Osteoblast (primary cell): ENCODE measurements around the gene KLK7. TPM values are rescaled to one million over a fixed set of nuclear protein-coding genes. Genes with fewer than 3 reads are reported as not detected.

Experiments used
- DNase-seq: peaks from one replicate; pipeline ENCODE4 v3.0.0; 2011; ENCODE audit warnings: low spot score, mixed read lengths; ENCODE audit not compliant: insufficient read length; ENCODE audit errors: missing footprints
- H2AFZ ChIP-seq: 2 replicates; pipeline ENCODE4 v1.6.0; 2011; ENCODE audit warnings: mild to moderate bottlenecking, low read length
- H3K27ac ChIP-seq: 2 replicates; pipeline ENCODE4 v1.5.1; 2011; ENCODE audit warnings: mild to moderate bottlenecking, low read depth, low read length, moderate library complexity
- H3K27me3 ChIP-seq: 2 replicates; pipeline ENCODE4 v1.6.0; 2012; ENCODE audit warnings: mild to moderate bottlenecking, control low read depth, inconsistent platforms, low read length, moderate library complexity; ENCODE audit not compliant: insufficient read depth
- H3K36me3 ChIP-seq: 2 replicates; pipeline ENCODE4 v1.5.1; 2011; ENCODE audit warnings: mild to moderate bottlenecking, low read length, control low read depth, moderate library complexity; ENCODE audit not compliant: insufficient read depth
- H3K4me1 ChIP-seq: 2 replicates; pipeline ENCODE4 v1.5.1; 2011; ENCODE audit warnings: mild to moderate bottlenecking, low read length, control low read depth, moderate library complexity; ENCODE audit not compliant: insufficient read depth
- H3K4me2 ChIP-seq: 2 replicates; pipeline ENCODE4 v1.6.0; 2011; ENCODE audit warnings: mild to moderate bottlenecking, low read length; ENCODE audit not compliant: insufficient read depth
- H3K4me3 ChIP-seq: fragments of 200-600 bp; sonication (generic); 3 replicates; pipeline ENCODE4 v1.5.1; 2012; ENCODE audit warnings: mild to moderate bottlenecking, low read length, inconsistent platforms; ENCODE audit not compliant: insufficient read depth
- H3K79me2 ChIP-seq: 2 replicates; pipeline ENCODE4 v1.6.0; 2012; ENCODE audit warnings: mild to moderate bottlenecking, low read length, control low read depth, inconsistent platforms; ENCODE audit not compliant: insufficient read depth
- H3K9me3 ChIP-seq: 2 replicates; pipeline ENCODE4 v1.5.1; 2011; ENCODE audit warnings: low read depth, low read length, control low read depth
- H4K20me1 ChIP-seq: 2 replicates; pipeline ENCODE4 v1.6.0; 2012; ENCODE audit warnings: mild to moderate bottlenecking, low read length, control low read depth; ENCODE audit not compliant: insufficient read depth
- CTCF ChIP-seq: IDR thresholded peaks from 2 replicates; pipeline ENCODE4 v1.5.1; 2011; ENCODE audit warnings: mild to moderate bottlenecking, low read depth, low read length, moderate library complexity; ENCODE audit errors: extremely low read depth
- total RNA-seq: library from RNA; depleted of rRNA; stranded (reverse); fragments of >200 nt; gene quantifications from 2 replicates; pipeline ENCODE4 v1.2.3, GENCODE V29; 2012

Gene KLK7
- total RNA-seq, 1 donor = not detected

- H3K9me3 ChIP-seq = no peaks in the 10 kb centered on the region
- no peak overlapping the region for H3K27ac ChIP-seq
- H3K79me2 ChIP-seq = no peaks in the 10 kb centered on the region
- H3K27me3 ChIP-seq = no peaks in the 10 kb centered on the region
- no peak for TF ChIP-seq CTCF
- H2AFZ ChIP-seq = no peak overlapping the region
- no peaks in the 10 kb centered on the region for H3K4me1 ChIP-seq
- no peak overlapping the region for H3K4me3 ChIP-seq
- H4K20me1 ChIP-seq = no peaks in the 10 kb centered on the region
- no peak for DNase-seq
- no peaks in the 10 kb centered on the region for H3K36me3 ChIP-seq
- H3K4me2 ChIP-seq = no peak overlapping the region
Observed at GRCh38 chr19:51010066-51010795, 26.5 kb upstream of the KLK7 start.

GRCh38 chr19:51009061-51009891 is 25.6 kb upstream of the KLK7 start:
- H3K79me2 ChIP-seq = no peaks in the 10 kb centered on the region
- no peaks in the 10 kb centered on the region for H3K9me3 ChIP-seq
- no peaks in the 10 kb centered on the region for H3K27me3 ChIP-seq
- no peaks in the 10 kb centered on the region for H3K36me3 ChIP-seq
- DNase-seq = peak; percentile 53
- no peak overlapping the region for H3K4me3 ChIP-seq
- no peak overlapping the region for H3K4me2 ChIP-seq
- no peaks in the 10 kb centered on the region for H3K4me1 ChIP-seq
- TF ChIP-seq CTCF = no peak
- H3K27ac ChIP-seq = no peak overlapping the region
- no peaks in the 10 kb centered on the region for H4K20me1 ChIP-seq
- H2AFZ ChIP-seq = no peak overlapping the region

GRCh38 chr19:51007488-51007887 is 23.8 kb upstream of the KLK7 start:
- Histone ChIP-seq H3K27ac (no peak overlapping the region), H4K20me1 (no peaks in the 10 kb centered on the region), H3K9me3 (no peaks in the 10 kb centered on the region), H3K27me3 (no peaks in the 10 kb centered on the region), H3K4me2 (no peak overlapping the region), H2AFZ (no peak overlapping the region), H3K79me2 (no peaks in the 10 kb centered on the region), H3K4me1 (no peaks in the 10 kb centered on the region), H3K4me3 (no peak overlapping the region), H3K36me3 (no peaks in the 10 kb centered on the region)
- no peak for TF ChIP-seq CTCF
- no peak for DNase-seq

- Histone ChIP-seq H3K4me2 (no peak overlapping the region), H3K27ac (no peak overlapping the region), H3K36me3 (no peaks in the 10 kb centered on the region), H2AFZ (no peak overlapping the region), H3K27me3 (no peaks in the 10 kb centered on the region), H3K79me2 (no peaks in the 10 kb centered on the region), H3K4me1 (no peaks in the 10 kb centered on the region), H3K4me3 (no peak overlapping the region), H3K9me3 (no peaks in the 10 kb centered on the region), H4K20me1 (no peaks in the 10 kb centered on the region)
- DNase-seq = no peak
- TF ChIP-seq CTCF = no peak
Observed at GRCh38 chr19:51006406-51006805, 22.7 kb upstream of the KLK7 start.
